SK-N-SH (cell line): Measurements from ENCODE around the gene PAX9.

Experiments
- MEF2A ChIP-seq: IDR thresholded peaks from 2 replicates; pipeline ENCODE4 v1.4.0; 2012; ENCODE audit warnings: low read depth, borderline replicate concordance
- POLR2AphosphoS5 ChIP-seq: IDR thresholded peaks from 2 replicates; pipeline ENCODE4 v1.6.1; 2012; ENCODE audit warnings: low read depth, low read length
- RAD21 ChIP-seq: IDR thresholded peaks from 2 replicates; pipeline ENCODE4 v1.6.1; 2012; ENCODE audit warnings: mild to moderate bottlenecking, low read length
- RXRA ChIP-seq: IDR thresholded peaks from 2 replicates; pipeline ENCODE4 v1.4.0; 2012; ENCODE audit warnings: low read depth, mild to moderate bottlenecking, borderline replicate concordance
- SMC3 ChIP-seq: IDR thresholded peaks from 2 replicates; pipeline ENCODE4 v1.6.1; 2012; ENCODE audit warnings: low read depth, low read length, improper control_type of control experiment
- TEAD4 ChIP-seq: IDR thresholded peaks from 2 replicates; pipeline ENCODE4 v1.4.0; 2012; ENCODE audit warnings: mild to moderate bottlenecking, borderline replicate concordance; ENCODE audit not compliant: insufficient read depth
- TF ChIP-seq, protein P1 (sequence below): fragments of 200-600 bp; sonication (generic); IDR thresholded peaks from 2 replicates; pipeline ENCODE4 v1.6.1; 2017; ENCODE audit warnings: antibody characterized with exemption, mild to moderate bottlenecking, moderate library complexity

- TF ChIP-seq, protein P1, sequence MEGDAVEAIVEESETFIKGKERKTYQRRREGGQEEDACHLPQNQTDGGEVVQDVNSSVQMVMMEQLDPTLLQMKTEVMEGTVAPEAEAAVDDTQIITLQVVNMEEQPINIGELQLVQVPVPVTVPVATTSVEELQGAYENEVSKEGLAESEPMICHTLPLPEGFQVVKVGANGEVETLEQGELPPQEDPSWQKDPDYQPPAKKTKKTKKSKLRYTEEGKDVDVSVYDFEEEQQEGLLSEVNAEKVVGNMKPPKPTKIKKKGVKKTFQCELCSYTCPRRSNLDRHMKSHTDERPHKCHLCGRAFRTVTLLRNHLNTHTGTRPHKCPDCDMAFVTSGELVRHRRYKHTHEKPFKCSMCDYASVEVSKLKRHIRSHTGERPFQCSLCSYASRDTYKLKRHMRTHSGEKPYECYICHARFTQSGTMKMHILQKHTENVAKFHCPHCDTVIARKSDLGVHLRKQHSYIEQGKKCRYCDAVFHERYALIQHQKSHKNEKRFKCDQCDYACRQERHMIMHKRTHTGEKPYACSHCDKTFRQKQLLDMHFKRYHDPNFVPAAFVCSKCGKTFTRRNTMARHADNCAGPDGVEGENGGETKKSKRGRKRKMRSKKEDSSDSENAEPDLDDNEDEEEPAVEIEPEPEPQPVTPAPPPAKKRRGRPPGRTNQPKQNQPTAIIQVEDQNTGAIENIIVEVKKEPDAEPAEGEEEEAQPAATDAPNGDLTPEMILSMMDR: no peak
- TF ChIP-seq POLR2AphosphoS5 (no peak), RAD21 (no peak), MEF2A (no peak), TEAD4 (no peak), SMC3 (no peak), RXRA (no peak)
Observed at GRCh38 chr14:36653962-36654793, 7.5 kb upstream of the PAX9 start.
